ELF-1 (cell line): ENCODE results near the gene OLA1.

Experiments
- DNase-seq: peaks from one replicate; pipeline ENCODE4 v3.0.0-alpha.2; 2016; ENCODE audit warnings: low read depth, low spot score

Gene OLA1

DNA sequence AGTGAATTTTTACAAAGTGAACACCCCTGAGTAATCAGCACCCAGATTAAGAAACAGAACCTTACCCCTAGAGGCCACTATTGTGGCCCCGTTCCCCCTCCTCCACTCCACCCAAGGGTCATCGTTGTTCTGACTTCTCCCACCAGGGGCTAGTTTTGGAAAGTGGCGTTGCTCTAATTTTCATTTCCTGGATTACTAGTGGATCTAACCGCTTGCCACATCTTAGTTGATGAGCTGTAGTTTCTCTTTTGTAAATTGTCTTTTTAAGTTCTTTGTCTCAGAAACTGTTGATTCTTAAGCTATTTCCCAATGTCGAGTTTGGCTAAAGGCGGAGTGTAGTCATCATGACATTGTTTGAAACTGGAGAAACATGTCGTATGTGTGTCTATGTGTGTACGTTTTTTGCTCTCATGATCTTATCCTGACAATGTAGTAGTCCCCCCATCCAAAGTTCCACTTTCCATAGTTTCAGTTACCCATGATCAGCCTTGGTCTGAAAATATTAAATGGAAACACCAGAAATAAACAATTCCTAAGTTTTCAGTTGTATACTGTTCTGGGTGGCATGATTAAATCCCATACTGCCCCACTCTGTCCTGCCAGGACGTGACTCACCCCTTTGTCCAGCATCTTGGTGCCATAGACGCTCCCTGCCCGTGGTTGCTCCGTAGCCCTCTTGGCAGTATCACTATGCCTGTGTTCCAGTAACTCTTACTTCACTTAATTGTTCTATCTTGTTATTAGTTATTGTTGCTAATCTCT, 212.2 kb downstream of the OLA1 start:
- DNase-seq = no peak

DNA sequence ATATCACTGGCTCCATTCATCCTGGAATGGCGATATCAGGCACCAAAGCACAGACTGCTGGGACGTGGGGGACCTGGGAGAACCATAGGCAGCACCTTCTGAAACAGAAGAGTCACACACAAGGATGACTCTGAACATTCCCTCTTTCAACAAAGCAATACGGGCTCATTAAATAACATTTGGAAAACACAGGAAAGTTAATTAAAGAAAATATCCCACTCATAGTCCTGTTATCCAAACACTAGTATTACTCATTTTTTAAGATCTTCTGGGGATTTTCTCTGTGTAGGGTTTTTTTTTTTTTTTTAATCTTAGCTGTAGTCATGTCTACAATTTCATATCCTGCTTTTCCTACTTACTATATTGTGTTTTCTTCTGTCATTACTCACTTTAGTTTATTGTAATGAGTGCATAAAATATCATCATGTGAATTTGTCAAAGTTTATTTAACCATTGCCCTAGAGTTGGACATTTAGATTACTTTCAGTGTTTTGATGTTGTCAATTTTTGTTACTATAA, 213.2 kb downstream of the OLA1 start:
- no peak for DNase-seq

DNA sequence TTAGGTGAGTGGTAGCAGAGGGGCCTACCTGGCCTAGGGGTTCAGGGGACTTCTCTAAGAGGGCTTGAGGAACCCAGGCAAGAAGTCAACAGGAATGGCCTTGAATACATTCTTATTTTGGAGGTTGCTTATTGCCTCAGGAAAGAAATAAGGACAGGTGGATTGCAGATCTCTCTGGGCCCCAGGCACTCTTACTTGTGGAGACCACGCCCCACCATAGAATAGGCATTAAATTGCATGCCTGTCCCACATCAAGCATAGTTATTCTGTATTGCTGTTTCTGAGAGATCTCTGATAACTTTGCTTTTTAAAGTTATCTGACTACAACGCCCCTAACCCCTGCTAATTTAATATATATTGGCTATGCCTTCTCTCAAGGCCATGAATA, 215.2 kb downstream of the OLA1 start:
- DNase-seq = no peak

DNA sequence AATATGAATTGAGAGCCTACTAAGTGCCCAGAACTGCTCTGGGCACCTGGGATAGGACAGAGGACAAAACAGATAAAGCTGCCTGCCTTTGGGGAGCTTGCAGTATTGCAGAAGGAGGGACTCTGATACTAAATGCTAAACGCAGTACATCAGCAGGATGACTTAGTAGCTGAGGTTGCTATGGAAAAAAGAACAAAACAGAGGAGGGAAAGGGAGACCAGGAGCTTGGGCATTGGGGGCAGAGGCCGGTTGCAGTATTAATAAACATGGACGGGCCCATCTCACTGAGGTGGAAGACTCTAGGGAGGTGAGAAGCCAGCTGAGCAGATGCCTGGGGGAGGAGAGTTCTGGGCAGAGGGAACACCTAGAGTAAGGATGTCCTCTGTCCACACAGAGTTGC, 217.1 kb downstream of the OLA1 start:
- DNase-seq = no peak

DNA sequence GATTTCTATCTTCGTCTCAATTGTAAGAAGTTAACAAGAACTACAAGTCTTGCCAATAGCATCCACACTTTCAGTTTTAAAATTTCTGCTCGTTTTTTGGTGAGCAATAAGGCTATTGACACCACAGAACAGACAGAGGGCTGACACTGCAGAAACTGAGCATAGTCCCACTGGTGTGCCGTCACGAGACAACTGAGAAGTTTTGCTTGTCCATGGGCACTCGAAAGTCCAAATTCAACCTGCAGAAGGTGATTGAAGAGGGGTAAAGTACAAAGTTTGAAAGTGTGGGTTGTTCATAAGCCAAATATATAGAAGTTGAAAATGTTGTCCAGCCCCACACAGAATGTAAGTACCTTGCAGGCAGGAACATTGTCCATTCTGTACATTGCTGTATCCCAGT, 219.4 kb downstream of the OLA1 start:
- DNase-seq = no peak

DNA sequence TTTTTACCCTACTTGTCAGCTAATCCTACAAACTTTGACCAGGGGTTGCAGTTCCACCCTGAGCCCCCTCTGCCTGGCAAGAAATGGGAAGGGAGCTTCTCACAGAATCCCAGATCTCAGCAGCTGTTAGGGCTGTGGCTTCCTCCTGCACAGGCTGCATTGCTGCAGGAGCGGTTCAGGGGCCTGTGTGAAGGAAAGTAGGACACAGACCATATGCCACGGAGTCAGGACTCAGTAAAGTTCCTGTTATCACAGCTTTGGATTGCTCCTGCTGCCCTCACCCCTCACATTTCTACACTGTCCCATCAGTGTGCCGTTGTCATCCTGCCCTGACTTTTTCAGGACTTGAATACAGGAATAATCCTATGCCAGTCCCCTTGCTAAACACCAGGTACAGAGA, 220.4 kb downstream of the OLA1 start:
- no peak for DNase-seq

DNA sequence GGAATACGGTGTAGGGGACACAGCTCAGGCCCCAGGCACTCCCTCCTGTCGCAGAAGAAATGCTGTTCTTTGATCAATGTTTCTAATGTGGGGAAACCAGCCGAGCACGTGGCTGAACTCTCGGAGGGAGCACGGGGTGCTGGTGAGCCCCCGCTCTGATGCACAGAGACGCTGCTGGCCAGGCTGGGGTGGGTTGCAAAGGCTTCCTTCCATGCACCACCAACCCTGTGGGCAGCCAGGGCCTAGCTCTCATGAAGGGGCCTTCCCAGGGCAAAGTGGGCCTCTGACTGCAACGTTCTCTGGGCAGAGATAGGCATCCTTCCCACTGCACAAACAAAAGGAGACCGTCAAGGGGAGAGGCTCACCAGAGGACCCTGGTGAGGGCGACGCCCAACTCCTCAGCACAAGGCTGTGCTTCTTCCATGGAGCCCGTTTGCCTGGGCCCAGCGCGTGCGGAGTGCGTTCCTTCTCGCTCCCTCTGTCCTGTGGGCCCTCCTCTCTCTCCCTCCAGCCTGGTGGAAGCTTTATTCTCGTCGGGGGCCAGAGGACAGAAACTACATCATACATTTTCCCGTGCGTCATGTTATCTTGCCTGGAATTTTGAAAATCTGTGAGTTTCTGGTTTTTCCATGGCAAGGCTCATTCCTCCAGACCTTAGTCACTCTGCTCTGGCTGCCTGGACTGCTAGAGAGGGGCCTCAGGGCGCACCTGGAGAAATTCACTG, 222.0 kb downstream of the OLA1 start:
- DNase-seq = peak; percentile 84

DNA sequence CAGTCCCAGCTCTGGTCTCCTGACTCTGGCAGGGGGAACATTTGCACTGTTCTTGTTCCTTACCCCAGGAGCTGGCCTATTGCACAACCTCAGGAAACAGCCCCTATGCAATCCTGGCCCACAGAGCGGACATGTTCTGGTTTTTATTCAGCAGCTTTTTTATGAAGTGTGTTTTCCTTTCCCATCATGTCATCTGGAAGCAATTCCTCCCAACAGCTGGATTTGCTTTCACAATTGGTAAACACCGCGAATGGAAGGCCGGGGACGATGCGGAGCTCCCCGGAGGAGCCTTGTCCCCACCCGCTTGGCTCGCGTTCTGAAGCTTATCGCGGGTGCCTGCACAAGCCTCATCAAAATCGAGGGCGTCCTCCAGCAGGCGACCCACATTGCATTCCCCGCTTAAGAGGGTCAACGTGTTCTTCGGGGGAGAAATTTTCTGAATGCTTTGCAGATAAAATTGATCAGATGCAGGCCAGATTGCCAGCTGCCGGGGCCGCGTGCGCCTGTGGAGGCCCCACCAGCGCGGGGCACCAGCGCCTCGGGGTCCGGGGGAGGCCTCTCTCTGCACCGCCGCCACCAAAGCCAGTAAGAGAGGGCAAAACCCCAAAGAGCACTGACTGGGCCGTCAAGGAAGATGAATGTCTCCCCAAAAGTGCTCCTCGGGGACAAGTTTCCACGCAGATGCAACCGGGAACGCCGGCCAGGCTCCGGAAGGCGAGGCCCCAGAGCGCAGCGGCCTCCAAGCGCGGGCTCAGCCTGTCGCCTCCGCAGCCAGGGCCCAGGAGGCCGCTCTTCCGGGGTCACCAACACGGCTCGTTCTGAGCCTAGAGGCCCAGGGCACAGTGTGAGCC, 222.8 kb downstream of the OLA1 start:
- peak; percentile 62 for DNase-seq

DNA sequence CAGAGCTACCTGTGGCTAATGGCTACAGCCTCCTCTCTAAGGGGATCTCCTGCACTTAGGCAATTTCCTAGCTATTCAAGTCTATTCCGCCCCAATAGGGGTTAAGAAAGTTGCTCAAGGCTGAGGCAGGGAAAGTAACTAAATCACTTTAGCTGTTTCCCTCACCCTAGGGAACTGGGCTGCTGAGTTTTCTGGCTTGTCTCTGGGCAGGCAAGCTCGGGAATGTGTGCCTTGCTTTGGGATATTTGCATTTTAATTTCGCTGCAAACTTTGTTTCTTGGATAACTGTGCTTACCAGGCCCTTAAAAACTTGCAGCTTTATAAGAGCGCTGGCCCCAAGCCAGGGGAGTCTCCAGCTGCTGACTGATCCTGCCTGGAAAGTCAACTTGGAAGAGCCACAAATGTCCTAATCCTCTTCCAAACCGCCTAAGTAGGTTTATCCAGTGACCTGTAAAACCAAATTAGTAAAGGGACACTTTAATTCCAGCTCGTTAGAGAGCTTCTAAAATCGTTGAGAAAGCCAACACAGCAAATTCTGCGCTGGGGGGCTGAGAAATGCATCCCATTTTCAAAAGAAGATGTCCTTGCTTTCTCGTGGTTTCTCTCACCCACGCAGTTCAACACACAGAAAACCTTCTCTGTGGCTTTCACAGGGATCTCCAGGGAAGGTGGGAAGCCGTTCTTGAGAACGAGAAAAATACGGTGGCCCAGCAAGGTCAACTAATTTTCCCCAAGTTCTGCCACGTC, 223.6 kb downstream of the OLA1 start:
- DNase-seq = peak; percentile 69

DNA sequence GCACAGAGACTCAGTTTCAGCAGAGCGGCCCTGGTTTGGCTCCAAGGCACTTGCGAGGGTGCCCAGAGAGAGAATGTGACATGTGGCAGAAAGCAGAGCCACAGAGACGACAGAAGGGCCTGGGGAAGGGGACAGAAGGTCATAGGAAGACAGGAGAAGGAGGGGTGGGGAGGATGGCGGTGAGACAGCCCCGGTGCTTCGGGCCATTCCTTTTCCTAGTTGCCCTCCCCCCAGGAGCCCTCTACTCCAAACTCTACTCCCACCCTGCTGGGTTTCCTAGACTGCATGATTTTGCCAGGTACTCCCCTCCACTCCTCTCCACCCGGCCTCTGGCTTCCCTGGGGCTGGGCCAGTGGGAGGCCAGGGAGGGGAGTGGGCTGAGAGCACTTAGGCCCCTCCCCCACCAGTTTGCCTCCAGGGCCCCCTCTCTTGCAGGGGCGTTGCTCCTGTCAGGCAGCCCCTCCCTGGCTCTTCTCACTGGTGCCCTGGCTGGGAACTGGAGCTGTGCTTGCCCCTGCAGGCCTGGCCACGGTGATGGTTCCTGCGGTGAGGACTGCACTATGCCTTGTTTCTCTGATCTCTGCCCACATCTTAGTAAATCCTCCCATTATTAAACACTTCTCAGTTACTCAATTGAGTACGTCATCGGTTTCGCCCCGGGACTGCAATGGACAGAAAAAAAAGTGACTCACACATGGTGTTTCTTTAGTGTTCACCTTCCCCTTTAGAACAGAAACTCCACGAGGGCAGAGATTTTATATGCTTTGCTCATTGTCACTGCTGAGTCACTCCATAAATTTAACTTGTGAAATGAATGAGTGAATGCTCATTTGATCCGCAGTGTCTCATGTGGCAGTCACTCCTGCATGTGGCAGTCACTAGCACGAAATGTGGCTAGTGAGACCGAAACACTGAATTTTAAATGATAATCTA, 224.5 kb downstream of the OLA1 start:
- DNase-seq = peak; percentile 98
